ENCODE measurements around the gene STXBP6.

The STXBP6 gene

GRCh38 chr14:24857277-24857676, 192.7 kb downstream of the STXBP6 start:
- H3K4me3 ChIP-seq = no peak overlapping the region
- no peak for DNase-seq (ENCODE audit: low spot score)
- TF ChIP-seq, protein P1, sequence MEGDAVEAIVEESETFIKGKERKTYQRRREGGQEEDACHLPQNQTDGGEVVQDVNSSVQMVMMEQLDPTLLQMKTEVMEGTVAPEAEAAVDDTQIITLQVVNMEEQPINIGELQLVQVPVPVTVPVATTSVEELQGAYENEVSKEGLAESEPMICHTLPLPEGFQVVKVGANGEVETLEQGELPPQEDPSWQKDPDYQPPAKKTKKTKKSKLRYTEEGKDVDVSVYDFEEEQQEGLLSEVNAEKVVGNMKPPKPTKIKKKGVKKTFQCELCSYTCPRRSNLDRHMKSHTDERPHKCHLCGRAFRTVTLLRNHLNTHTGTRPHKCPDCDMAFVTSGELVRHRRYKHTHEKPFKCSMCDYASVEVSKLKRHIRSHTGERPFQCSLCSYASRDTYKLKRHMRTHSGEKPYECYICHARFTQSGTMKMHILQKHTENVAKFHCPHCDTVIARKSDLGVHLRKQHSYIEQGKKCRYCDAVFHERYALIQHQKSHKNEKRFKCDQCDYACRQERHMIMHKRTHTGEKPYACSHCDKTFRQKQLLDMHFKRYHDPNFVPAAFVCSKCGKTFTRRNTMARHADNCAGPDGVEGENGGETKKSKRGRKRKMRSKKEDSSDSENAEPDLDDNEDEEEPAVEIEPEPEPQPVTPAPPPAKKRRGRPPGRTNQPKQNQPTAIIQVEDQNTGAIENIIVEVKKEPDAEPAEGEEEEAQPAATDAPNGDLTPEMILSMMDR (IDR thresholded peaks at IDR 0.05) = no peak
- no peak overlapping the region for H3K27ac ChIP-seq

- Histone ChIP-seq H3K4me3 (no peak overlapping the region), H3K27ac (no peak overlapping the region)
- TF ChIP-seq, protein P1 (IDR thresholded peaks at IDR 0.05) = no peak
- no peak for DNase-seq (ENCODE audit: low spot score)
Measured at GRCh38 chr14:24853446-24853845, 196.5 kb downstream of the STXBP6 start.

DNA sequence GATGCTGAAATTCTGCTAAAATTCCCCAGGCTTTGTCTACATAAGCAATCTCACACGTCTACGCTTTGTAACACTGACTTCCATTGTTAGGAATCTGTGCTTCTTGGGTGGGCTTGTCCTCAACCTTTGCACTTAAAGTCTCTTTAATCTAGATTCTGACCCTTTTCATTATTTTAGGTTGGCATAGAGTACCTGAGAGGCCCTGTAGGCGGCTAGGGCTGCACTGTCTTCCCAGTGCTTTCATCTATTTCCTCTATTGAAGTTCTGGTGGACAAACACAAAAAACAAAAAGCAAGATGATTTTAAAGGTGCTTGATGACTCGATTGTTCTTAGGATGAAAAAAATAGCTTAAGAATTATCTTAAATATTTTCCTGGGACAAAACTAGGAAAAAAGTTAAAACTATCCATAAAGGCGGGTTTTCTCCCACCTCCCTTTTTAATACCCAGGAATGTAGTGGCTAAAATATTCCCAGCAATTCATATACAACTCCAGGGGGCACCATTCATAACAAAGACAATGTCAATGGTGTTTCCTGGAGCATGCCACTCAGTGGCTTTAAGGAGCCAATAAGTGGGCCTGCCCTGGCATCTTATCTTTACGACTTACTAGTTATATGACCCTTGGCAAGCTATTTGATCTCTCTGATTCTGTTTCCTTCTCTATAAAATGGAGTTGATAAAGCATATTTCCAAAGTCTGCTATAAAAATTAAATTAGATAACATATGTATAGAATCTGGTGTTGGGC, 197.5 kb downstream of the STXBP6 start:
- H3K4me3 ChIP-seq = no peak overlapping the region
- TF ChIP-seq, protein P1 (IDR thresholded peaks at IDR 0.05) = no peak
- H3K27ac ChIP-seq = no peak overlapping the region
- DNase-seq (ENCODE audit: low spot score) = no peak

- no peak for DNase-seq (ENCODE audit: low spot score)
- no peak overlapping the region for H3K27ac ChIP-seq
- TF ChIP-seq, protein P1 (IDR thresholded peaks at IDR 0.05) = no peak
- H3K4me3 ChIP-seq = no peak overlapping the region
Measured at GRCh38 chr14:24851837-24852236, 198.1 kb downstream of the STXBP6 start.

DNA sequence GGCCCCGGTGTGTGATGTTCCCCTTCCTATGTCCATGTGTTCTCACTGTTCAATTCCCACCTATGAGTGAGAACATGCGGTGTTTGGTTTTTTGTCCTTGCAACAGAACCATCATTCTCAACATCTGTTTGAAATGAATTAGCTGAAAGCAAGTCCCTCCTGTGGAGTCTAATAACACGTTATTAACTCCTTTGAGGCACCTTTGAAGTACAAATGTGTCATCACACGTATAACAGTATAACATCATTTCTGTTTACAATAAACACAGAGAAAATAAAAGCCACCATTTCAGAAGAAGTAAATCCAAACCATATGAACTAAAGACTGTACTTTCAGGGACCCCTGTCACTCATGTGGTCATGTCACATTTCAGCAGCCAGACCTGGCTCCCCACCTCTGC, 198.5 kb downstream of the STXBP6 start:
- TF ChIP-seq, protein P1 (IDR thresholded peaks at IDR 0.05) = no peak
- no peak for DNase-seq (ENCODE audit: low spot score)
- no peak overlapping the region for H3K27ac ChIP-seq
- no peak overlapping the region for H3K4me3 ChIP-seq

GRCh38 chr14:24850072-24850471, 199.9 kb downstream of the STXBP6 start:
- TF ChIP-seq, protein P1 (IDR thresholded peaks at IDR 0.05) = no peak
- no peak overlapping the region for H3K4me3 ChIP-seq
- DNase-seq (ENCODE audit: low spot score) = no peak
- H3K27ac ChIP-seq = no peak overlapping the region

- Histone ChIP-seq H3K4me3 (no peak overlapping the region), H3K27ac (no peak overlapping the region)
- no peak for DNase-seq (ENCODE audit: low spot score)
- TF ChIP-seq, protein P1 (IDR thresholded peaks at IDR 0.05) = no peak
Measured at GRCh38 chr14:24849471-24849870, 200.5 kb downstream of the STXBP6 start.

Data from coronary artery (tissue), 2 donors.